Vagina (tissue), 2 donors: Measurements from ENCODE around the gene ACTL6A.

ENCODE experiments used
- POLR2A ChIP-seq, 2 donors: fragments of 450-650 bp; IDR thresholded peaks; one replicate each; pipeline ENCODE4 v1.6.1; 2017; ENCODE audit warnings: antibody characterized with exemption in 2 of 2, mild to moderate bottlenecking in 2 of 2, moderate library complexity in 2 of 2
- POLR2AphosphoS5 ChIP-seq, 2 donors: sonication (generic); formaldehyde crosslinking; IDR thresholded peaks; one replicate each; pipeline ENCODE4 v1.9.0; 2017; ENCODE audit warnings: antibody characterized with exemption in 2 of 2, mild to moderate bottlenecking in 2 of 2, low read depth in 1 of 2; ENCODE audit not compliant: insufficient read depth in 1 of 2
- TF ChIP-seq, protein P1 (sequence below), 3 experiments: fragments of 450-650 bp in 2 of 3; fragments of 200-600 bp in 1 of 3; sonication (generic) in 1 of 3; IDR thresholded peaks; one replicate each; pipeline ENCODE4 v1.5.1; 2017 to 2019; ENCODE audit warnings: antibody characterized with exemption in 3 of 3, mild to moderate bottlenecking in 2 of 3, moderate library complexity in 2 of 3

DNA sequence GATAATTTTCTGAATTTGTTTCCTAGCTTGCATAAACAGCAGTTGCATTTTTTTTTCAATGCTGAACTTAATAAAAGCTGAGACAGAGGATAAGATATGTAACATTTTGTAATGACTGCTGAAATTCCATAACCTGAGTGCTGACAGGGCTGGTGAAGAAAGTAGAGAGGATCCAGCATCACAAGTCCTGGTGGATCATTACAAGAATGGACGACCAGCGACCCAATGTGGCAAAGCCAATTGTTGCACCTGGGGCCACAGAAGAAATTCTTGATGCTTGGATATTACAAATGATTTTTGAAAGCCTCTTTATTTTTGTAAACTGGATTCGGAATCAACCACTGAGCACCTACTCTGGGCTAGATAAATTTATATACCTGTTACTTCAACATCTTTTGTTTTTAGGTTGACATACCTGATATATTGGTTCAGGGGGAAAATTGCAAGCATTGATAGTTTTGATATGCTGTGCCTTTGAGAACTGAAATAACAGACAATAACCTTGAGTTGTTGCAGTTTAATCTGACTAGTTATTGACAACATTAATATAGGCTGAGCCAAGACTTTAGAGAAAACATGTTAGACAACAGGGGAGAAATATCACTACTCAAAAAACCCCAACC lies 3.9 kb upstream of the ACTL6A start:
- TF ChIP-seq, protein P1, sequence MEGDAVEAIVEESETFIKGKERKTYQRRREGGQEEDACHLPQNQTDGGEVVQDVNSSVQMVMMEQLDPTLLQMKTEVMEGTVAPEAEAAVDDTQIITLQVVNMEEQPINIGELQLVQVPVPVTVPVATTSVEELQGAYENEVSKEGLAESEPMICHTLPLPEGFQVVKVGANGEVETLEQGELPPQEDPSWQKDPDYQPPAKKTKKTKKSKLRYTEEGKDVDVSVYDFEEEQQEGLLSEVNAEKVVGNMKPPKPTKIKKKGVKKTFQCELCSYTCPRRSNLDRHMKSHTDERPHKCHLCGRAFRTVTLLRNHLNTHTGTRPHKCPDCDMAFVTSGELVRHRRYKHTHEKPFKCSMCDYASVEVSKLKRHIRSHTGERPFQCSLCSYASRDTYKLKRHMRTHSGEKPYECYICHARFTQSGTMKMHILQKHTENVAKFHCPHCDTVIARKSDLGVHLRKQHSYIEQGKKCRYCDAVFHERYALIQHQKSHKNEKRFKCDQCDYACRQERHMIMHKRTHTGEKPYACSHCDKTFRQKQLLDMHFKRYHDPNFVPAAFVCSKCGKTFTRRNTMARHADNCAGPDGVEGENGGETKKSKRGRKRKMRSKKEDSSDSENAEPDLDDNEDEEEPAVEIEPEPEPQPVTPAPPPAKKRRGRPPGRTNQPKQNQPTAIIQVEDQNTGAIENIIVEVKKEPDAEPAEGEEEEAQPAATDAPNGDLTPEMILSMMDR (IDR thresholded peaks at IDR 0.05): peak in 2 of 3 experiments; percentile 43 to 54
- TF ChIP-seq POLR2AphosphoS5 (IDR thresholded peaks at IDR 0.05; ENCODE audit: insufficient read depth in 1 of 2, low read depth in 1 of 2): no peak
- no peak for TF ChIP-seq POLR2A (IDR thresholded peaks at IDR 0.05)
